ENCODE measurements around the gene HPCAL1.

- TF ChIP-seq POLR2A (IDR thresholded peaks at IDR 0.05), result peak in 1 of 3 donors; percentile 11
- TF ChIP-seq CTCF (IDR thresholded peaks at IDR 0.05), result no peak
Measured at GRCh38 chr2:10449838-10450691, 147.4 kb downstream of the HPCAL1 start.

Measured in body of pancreas (tissue), 4 donors.